Suprapubic skin (tissue), 3 donors: ENCODE results near the gene SAG.

Source experiments
- POLR2A ChIP-seq, 2 donors: fragments of 450-650 bp; IDR thresholded peaks; one replicate each; pipeline ENCODE4 v1.6.1; 2017; ENCODE audit warnings: antibody characterized with exemption in 2 of 2, mild to moderate bottlenecking in 2 of 2, moderate library complexity in 2 of 2
- TF ChIP-seq, protein P1 (sequence below), 2 donors: fragments of 200-600 bp in 1 of 2; fragments of 450-650 bp in 1 of 2; sonication (generic) in 1 of 2; IDR thresholded peaks; one replicate each; pipeline ENCODE4 v1.5.1; 2016 to 2019; ENCODE audit warnings: antibody characterized with exemption in 2 of 2, mild to moderate bottlenecking in 1 of 2, moderate library complexity in 1 of 2

DNA sequence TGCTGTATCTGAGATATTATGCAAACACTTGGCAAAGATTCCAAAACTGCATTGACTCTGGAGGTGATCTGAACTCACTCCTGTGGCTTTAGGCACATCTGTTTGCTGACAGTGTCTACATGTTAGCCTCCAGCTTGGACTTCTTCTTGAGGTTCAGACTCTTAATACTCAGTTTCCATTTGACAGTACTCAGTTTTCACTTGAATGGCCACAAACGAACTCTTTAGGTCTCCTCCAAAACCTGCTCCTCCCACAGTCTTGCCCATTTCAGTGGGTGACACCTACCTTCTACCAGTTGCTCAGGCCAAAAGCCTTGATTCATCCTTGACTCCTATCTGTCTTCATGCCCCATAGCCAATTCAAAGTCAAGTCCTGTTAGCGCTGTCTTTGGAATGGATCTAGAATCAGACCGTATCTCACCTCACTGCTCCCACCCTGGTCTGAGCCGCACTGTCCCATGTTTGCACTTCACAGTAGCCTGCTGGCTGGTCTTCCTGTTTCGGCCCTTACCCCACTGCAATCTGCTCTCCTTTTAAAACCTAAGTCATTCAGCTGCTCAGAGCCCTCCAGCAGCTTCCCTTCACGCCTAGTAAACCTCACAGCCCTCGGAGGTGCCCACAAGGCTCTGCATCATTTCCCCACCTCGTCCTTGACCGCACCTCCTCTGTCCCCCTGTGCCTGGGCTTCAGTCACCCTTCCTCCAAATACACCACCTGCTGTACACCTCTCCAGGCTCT lies 45.6 kb upstream of the SAG start:
- TF ChIP-seq, protein P1, sequence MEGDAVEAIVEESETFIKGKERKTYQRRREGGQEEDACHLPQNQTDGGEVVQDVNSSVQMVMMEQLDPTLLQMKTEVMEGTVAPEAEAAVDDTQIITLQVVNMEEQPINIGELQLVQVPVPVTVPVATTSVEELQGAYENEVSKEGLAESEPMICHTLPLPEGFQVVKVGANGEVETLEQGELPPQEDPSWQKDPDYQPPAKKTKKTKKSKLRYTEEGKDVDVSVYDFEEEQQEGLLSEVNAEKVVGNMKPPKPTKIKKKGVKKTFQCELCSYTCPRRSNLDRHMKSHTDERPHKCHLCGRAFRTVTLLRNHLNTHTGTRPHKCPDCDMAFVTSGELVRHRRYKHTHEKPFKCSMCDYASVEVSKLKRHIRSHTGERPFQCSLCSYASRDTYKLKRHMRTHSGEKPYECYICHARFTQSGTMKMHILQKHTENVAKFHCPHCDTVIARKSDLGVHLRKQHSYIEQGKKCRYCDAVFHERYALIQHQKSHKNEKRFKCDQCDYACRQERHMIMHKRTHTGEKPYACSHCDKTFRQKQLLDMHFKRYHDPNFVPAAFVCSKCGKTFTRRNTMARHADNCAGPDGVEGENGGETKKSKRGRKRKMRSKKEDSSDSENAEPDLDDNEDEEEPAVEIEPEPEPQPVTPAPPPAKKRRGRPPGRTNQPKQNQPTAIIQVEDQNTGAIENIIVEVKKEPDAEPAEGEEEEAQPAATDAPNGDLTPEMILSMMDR (IDR thresholded peaks at IDR 0.05): no peak
- no peak for TF ChIP-seq POLR2A (IDR thresholded peaks at IDR 0.05)
